ENCODE measurements around the gene SMIM27. TPM values are rescaled to one million over a fixed set of nuclear protein-coding genes. Genes with fewer than 3 reads are reported as not detected.
A peak's percentile ranks its signal among the peaks of the same experiment; 100 is the strongest.
"Not testable (repeated sequence)": the region's sequence is repeated elsewhere in the genome, so short reads cannot be mapped to it uniquely, and the experiment has no call there.

The SMIM27 gene
- total RNA-seq, 2 donors from 2014 or later = 15.1 to 17.9 TPM

GRCh38 chr9:32587901-32588300 lies 35.8 kb downstream of the SMIM27 start:
- ATAC-seq (no peak), DNase-seq (no peak)
- intact Hi-C loops (cut with DNase I) = loop anchor here (2.0 to 10.0 kb wide), 2 partner anchors 377 to 379 kb away; no protein-coding TSS in a partner anchor

GRCh38 chr9:32589083-32589723 lies 37.1 kb downstream of the SMIM27 start:
- ATAC-seq = peak in 1 of 2 donors; percentile 71
- no peak for DNase-seq
- intact Hi-C loops (cut with DNase I) = loop anchor here (2.0 to 10.0 kb wide), 2 partner anchors 376 to 378 kb away; no protein-coding TSS in a partner anchor

- ATAC-seq (no peak), DNase-seq (no peak)
- intact Hi-C loops (cut with DNase I) = no loop called here
Observed at GRCh38 chr9:32590476-32590875, 38.3 kb downstream of the SMIM27 start.

GRCh38 chr9:32590898-32591297 lies 38.8 kb downstream of the SMIM27 start:
- peak in 1 of 2 donors; percentile 47 for ATAC-seq
- no peak for DNase-seq
- intact Hi-C loops (cut with DNase I) = no loop called here

GRCh38 chr9:32596096-32596865 lies 44.2 kb downstream of the SMIM27 start:
- intact Hi-C loops (cut with DNase I) = no loop called here
- DNase-seq (no peak), ATAC-seq (no peak)

GRCh38 chr9:32596936-32597335 lies 44.8 kb downstream of the SMIM27 start:
- DNase-seq (no peak), ATAC-seq (no peak)
- intact Hi-C loops (cut with DNase I) = no loop called here

- DNase-seq; intact Hi-C loops (cut with DNase I): not testable (repeated sequence)
Observed at GRCh38 chr9:32599021-32599420, 46.9 kb downstream of the SMIM27 start.

More at GRCh38 chr9:32599021-32599420, 46.9 kb downstream of the SMIM27 start:
- not testable (repeated sequence) for ATAC-seq

Other genes with a start within 250 kb of the SMIM27 start
- gene ACO1, start 167.7 kb upstream of the SMIM27 start, total RNA-seq = 10 to 100 TPM; 59.6 to 62.0 TPM
- gene RIGI, start 26.1 kb upstream of the SMIM27 start, total RNA-seq = 1 to 10 TPM; 4.1 to 6.6 TPM
- 1 to 10 TPM; 8.5 to 9.5 TPM for gene TOPORS, start 259 bp downstream of the SMIM27 start, total RNA-seq
- 100 to 1,000 TPM; 113 to 127 TPM for gene NDUFB6, start 20.8 kb downstream of the SMIM27 start, total RNA-seq
- gene TAF1L, start 83.3 kb downstream of the SMIM27 start, total RNA-seq = not detected
- not detected for gene TMEM215, start 231.2 kb downstream of the SMIM27 start, total RNA-seq